Adipocyte (in vitro differentiated cells): Measurements from ENCODE around the gene GALNT10.
A peak's percentile ranks its signal among the peaks of the same experiment; 100 is the strongest.

Source experiments
- DNase-seq: peaks from one replicate; pipeline ENCODE4 v3.0.0-alpha.2; 2015; ENCODE audit warnings: low read depth
- H3K27me3 ChIP-seq: replicated peaks from 2 replicates; pipeline ENCODE4 v1.7.0; 2013; ENCODE audit warnings: mild to moderate bottlenecking, low read length, moderate library complexity; ENCODE audit not compliant: control insufficient read depth, insufficient read depth
- H3K36me3 ChIP-seq: 2 replicates; pipeline ENCODE4 v1.7.0; 2013; ENCODE audit warnings: low read length, mild to moderate bottlenecking, moderate library complexity; ENCODE audit not compliant: control insufficient read depth, insufficient read depth, severe bottlenecking
- H3K4me1 ChIP-seq: 2 replicates; pipeline ENCODE4 v1.7.0; 2013; ENCODE audit warnings: mild to moderate bottlenecking, low read length, moderate library complexity; ENCODE audit not compliant: control insufficient read depth, insufficient read depth
- H3K4me3 ChIP-seq: 2 replicates; pipeline ENCODE4 v1.7.0; 2013; ENCODE audit warnings: mild to moderate bottlenecking, low read length, moderate library complexity
- H3K9ac ChIP-seq: 2 replicates; pipeline ENCODE4 v1.7.0; 2013; ENCODE audit warnings: mild to moderate bottlenecking, low read length, moderate library complexity
- H3K9me3 ChIP-seq: 2 replicates; pipeline ENCODE4 v1.7.0; 2013; ENCODE audit warnings: mild to moderate bottlenecking, low read length, moderate library complexity; ENCODE audit not compliant: control insufficient read depth

The GALNT10 gene

DNA sequence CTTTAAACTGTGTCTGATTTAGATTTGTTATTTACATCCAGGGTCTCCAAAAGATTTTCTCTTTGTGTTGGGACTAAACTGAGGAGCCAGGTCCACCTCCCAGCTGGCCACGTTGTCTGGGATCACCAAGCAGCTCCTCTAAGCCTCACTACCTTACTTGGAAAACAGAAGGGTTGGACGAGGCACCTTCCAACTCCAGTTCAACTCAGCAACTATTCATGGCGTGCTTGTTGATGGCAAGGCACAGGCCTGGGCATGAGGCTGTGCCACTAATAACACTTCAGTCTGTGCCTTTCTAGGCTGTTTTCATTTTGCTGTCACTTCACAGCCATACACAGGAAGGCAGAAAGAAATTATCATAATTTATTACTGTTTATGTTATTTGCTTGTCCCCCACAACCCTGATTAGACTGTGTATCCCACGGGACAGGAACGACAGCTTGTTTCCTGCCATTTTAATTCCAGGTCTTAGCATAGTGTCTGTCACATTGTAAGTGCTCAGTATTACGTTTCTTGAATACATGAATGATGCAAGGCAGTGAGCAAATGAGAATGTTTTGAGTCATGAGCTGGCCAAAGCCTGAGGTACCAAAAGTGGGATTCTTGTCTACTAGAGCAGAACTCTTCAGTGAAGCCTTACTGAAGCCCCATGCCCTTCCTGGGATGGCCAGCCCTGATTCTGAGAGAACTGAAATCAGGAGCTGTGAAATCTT, 125.8 kb downstream of the GALNT10 start:
- Histone ChIP-seq H3K9me3 (no peaks in the 10 kb centered on the region), H3K4me1 (peaks cover 9% of the 10 kb centered on the region), H3K9ac (no peak overlapping the region), H3K36me3 (no peaks in the 10 kb centered on the region), H3K4me3 (no peak overlapping the region), H3K27me3 (no peaks in the 10 kb centered on the region)
- no peak for DNase-seq

DNA sequence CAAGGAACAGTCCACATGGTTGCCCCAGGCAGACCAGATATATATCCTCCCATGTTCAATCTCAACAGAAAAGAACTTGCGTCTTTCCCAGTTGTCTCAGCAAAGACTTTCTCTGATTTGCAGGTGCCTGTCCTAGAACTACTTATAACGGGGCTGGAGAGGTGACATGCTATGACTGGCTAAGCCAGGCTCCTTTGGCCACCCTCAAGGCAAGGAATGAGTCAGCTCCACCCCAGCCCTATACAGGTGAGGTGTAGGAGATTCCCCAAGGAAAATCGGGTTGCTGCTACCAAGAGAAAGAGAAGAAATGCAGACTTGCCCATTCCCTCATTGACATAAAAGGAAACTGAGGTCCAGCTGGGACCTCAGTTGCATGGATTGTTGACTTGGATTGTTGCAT, 127.4 kb downstream of the GALNT10 start:
- H3K9me3 ChIP-seq = no peaks in the 10 kb centered on the region
- H3K27me3 ChIP-seq = no peaks in the 10 kb centered on the region
- no peak for DNase-seq
- no peak overlapping the region for H3K4me3 ChIP-seq
- H3K36me3 ChIP-seq = no peaks in the 10 kb centered on the region
- H3K9ac ChIP-seq = no peak overlapping the region
- peaks cover 9% of the 10 kb centered on the region for H3K4me1 ChIP-seq

DNA sequence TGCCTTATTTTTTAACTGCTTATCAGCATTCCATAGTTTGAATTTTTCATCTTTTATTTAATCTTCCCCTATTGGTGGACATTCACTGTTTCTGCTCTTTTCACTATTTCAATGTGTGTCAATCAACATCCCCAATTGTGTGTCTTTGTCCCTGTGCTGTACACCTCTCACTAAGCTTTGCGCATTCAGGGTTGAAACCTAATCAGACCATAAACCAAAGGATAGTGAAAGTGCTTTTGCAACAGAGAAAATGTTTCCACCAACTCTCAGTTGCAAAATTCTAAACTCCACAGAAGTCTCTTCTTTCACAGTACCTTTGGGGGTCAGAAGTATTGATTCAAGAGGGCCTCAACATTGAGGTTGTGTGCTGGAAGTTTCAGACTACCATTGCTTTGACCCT, 128.2 kb downstream of the GALNT10 start:
- no peaks in the 10 kb centered on the region for H3K9me3 ChIP-seq
- peaks cover 2% of the 10 kb centered on the region for H3K36me3 ChIP-seq
- H3K27me3 ChIP-seq = no peaks in the 10 kb centered on the region
- no peak overlapping the region for H3K4me3 ChIP-seq
- H3K9ac ChIP-seq = no peak overlapping the region
- peaks cover 9% of the 10 kb centered on the region for H3K4me1 ChIP-seq
- no peak for DNase-seq

DNA sequence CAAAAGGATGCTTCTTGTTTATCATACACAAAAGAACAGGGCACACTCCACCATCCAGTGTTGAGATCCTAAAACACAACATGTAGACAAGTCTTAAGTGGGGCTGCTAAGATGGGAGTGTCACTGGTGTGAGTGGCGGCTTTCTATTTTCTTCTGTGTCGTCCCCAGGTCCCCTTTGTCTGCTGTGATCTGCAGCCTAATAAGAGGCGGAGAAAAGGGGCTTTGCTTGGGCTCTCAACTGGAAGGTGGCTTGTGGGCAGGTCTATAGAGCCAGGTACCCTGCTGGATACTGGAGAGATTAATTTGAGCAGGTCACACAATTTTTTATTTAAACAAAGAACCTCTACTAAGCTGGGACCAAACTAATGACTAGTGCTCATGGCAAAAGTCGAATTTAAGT, 129.2 kb downstream of the GALNT10 start:
- Histone ChIP-seq H3K9ac (no peak overlapping the region), H3K9me3 (no peaks in the 10 kb centered on the region), H3K36me3 (peaks cover 3% of the 10 kb centered on the region), H3K27me3 (no peaks in the 10 kb centered on the region), H3K4me1 (peaks cover 9% of the 10 kb centered on the region), H3K4me3 (no peak overlapping the region)
- DNase-seq = no peak

DNA sequence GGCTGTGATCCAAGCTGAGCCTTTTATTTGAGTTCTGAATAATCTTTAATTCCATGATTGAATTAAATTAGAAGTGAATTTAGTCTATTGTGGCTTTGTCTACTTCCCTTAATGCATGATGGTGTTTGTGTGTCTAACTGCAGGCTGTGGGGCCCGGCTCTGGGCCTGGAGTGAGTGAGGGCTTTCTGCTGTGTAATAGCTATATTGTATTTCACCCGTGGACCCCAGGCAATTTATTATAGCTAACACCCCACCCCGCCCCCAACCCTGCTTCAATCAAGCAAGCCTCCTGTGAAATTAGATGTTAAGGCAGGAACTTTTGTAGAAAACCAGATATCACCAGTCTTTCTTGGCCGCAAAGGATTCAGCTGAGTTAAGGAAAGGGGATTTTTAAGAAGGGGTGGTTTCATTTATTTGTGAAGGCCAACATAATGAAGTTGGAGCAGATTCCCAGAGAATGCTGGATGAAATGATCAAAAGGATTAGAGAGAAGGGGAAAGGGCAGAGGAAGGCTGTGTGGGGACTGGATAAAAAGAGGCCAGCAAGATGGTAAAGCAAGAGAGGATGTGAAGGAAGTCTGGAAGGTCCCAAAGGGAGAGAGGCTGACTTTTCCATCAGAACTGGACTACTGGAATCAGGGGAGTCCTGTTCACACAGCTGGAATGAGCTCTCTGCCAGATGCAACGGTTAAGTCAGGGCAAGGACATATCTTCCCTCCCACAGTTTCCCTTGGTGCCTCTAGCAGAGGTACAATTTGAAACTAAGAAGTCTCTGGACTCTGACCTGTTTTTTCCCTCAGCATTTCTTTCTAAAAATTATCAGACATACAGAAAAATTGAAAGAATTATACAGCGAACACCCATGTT, 129.9 kb downstream of the GALNT10 start:
- Histone ChIP-seq H3K4me3 (no peak overlapping the region), H3K4me1 (peaks cover 9% of the 10 kb centered on the region), H3K27me3 (no peaks in the 10 kb centered on the region), H3K9ac (no peak overlapping the region), H3K9me3 (no peaks in the 10 kb centered on the region), H3K36me3 (peaks cover 3% of the 10 kb centered on the region)
- peak; percentile 25 for DNase-seq

DNA sequence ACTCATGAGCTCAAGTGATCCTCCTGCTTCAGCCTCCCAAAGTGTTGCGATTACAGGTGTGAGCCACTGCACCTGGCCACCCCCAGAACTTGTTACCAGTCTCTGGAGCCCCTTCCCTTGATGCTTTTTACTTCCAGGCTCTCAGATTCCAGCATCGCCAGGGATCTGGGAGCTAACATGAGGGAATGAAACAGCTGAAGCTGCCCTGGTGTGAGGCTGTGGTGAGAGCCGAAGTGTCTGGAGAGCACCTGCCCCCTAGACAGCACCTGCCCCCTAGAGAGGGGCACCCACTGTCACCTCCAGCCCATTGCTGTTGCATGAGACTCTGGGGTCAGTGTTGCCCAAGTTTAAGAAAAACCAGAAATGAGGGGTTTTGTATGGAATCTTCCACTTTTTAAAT, 131.0 kb downstream of the GALNT10 start:
- no peak for DNase-seq
- Histone ChIP-seq H3K27me3 (no peaks in the 10 kb centered on the region), H3K9me3 (no peaks in the 10 kb centered on the region), H3K4me1 (peaks cover 9% of the 10 kb centered on the region), H3K4me3 (no peak overlapping the region), H3K36me3 (peaks cover 3% of the 10 kb centered on the region), H3K9ac (no peak overlapping the region)

DNA sequence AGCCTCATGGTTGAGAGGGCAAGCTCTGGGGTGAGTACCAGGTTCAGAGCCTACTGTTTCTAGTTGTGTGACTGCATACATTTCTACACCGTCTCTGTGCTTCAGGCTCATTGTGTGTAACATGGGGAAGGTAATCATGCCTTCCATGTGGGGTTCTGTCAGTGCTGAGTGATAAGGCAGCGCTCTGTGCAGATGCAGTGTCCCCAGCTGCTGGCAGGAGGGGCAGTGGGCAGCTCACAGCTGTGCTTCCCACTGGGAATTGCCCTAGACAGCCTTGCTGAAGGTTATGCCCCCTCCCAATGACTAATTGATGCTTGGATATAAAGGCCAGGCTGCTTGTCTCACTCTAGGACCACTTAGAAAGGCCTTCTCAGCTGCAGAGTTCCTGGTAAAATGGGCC, 133.5 kb downstream of the GALNT10 start:
- no peak for DNase-seq
- no peaks in the 10 kb centered on the region for H3K27me3 ChIP-seq
- H3K9ac ChIP-seq = no peak overlapping the region
- H3K4me1 ChIP-seq = peaks cover 9% of the 10 kb centered on the region
- H3K4me3 ChIP-seq = no peak overlapping the region
- H3K36me3 ChIP-seq = peaks cover 3% of the 10 kb centered on the region
- no peaks in the 10 kb centered on the region for H3K9me3 ChIP-seq

DNA sequence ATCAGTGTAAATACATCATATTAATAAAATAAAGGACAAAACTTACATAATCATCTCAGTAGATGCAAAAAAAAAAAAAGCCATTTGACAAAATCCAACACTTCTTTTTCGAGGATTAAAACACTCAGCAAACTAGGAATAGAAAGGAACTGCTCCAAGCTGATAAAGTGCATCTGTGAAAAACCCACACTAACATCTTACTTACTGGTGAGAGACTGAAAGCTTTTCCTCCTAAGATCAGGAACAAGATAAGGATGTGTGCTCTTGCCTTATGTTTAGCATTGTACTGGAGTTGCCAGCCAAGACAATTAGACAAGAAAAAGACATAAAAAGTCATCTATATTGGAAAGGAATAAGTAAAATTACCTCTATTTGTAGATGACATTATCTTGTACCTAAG, 135.0 kb downstream of the GALNT10 start:
- Histone ChIP-seq H3K36me3 (peaks cover 9% of the 10 kb centered on the region), H3K4me3 (no peak overlapping the region), H3K27me3 (no peaks in the 10 kb centered on the region), H3K4me1 (peaks cover 7% of the 10 kb centered on the region), H3K9ac (no peak overlapping the region), H3K9me3 (no peaks in the 10 kb centered on the region)
- DNase-seq = no peak

DNA sequence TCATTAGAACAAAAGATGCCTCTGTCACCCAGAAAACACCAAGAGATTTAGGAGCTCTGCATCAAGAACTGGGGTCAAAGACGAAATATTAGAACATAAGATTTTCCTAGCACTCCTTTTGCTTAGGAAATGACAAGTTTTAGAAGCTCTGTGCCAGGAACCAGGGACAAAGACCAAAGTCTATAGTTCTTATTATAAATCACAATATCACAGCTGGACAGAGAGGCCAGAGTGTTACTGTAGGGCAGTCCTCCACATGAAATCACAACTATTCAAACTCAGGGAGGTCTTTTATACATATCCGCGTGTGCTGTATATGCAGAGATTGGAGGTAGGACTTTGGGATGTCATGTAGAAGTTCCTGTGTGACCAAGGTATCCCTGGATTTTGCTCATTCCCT, 138.5 kb downstream of the GALNT10 start:
- DNase-seq = no peak
- no peak overlapping the region for H3K9ac ChIP-seq
- peaks cover under 1% of the 10 kb centered on the region for H3K4me1 ChIP-seq
- peaks cover 14% of the 10 kb centered on the region for H3K36me3 ChIP-seq
- no peaks in the 10 kb centered on the region for H3K9me3 ChIP-seq
- no peaks in the 10 kb centered on the region for H3K27me3 ChIP-seq
- H3K4me3 ChIP-seq = no peak overlapping the region

DNA sequence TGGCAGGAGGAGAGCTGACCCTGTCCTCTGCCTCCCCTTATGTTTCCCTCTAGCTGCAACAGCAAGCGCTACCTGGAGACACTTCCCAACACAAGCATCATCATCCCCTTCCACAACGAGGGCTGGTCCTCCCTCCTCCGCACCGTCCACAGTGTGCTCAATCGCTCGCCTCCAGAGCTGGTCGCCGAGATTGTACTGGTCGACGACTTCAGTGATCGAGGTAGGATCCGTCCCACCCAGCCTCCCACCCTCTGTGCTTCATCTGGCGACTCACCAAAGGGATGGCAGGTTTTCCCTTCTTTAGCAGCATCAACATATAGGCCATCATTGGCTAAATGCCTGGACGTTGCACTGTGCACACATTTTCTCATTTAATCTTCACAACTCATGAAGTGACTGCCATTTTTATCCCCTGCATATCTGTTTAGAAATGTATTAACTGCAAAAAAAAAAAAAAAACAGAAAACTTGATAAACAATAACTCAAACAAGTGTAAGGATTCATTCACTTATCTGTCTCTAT, 139.0 kb downstream of the GALNT10 start:
- H3K4me3 ChIP-seq = no peak overlapping the region
- DNase-seq = no peak
- no peaks in the 10 kb centered on the region for H3K9me3 ChIP-seq
- H3K4me1 ChIP-seq = peaks cover 3% of the 10 kb centered on the region
- no peak overlapping the region for H3K9ac ChIP-seq
- peaks cover 14% of the 10 kb centered on the region for H3K36me3 ChIP-seq
- no peaks in the 10 kb centered on the region for H3K27me3 ChIP-seq

DNA sequence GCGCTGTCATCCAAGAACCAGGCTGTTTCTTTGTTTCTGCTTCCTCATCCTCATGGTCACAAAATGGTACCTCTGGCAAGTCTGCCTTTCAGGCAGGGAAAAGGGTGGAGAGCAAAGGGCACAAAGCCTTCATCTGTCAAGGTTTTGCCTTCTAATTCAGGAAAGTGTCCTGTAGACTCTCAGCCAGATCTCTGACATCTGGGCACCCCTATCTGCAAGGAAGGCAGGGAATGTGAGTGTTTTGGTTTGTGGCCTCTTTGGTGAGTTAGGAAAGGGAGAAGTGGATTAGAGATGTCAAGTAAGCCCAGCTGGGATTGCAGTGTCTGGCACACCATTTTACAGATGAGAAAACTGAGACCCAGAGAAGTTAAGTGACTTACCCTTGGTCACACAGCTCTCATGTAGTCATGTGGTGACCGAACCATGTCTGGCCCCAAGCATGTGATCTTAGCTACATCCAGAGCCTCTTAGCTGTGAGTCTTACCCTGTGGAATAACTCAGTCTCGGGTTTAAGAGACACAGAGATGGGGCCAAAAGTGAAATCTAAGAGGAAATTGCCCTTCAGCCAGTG, 139.6 kb downstream of the GALNT10 start:
- no peaks in the 10 kb centered on the region for H3K9me3 ChIP-seq
- H3K36me3 ChIP-seq = peaks cover 14% of the 10 kb centered on the region
- peaks cover 3% of the 10 kb centered on the region for H3K4me1 ChIP-seq
- DNase-seq = no peak
- no peaks in the 10 kb centered on the region for H3K27me3 ChIP-seq
- no peak overlapping the region for H3K9ac ChIP-seq
- H3K4me3 ChIP-seq = no peak overlapping the region
